OCI-LY3 (cell line): ENCODE measurements around the gene RAD23A.

ENCODE experiments used
- H2AFZ ChIP-seq: fragments of 200-600, 300-600 bp; shearing (Covaris generic); 2 replicates; pipeline ENCODE4 v1.6.0; 2014; ENCODE audit warnings: antibody characterized with exemption, low read depth, low read length
- H3K27ac ChIP-seq: fragments of 200-600, 300-600 bp; sonication (generic); 2 replicates; pipeline ENCODE4 v1.5.1; 2014; ENCODE audit warnings: mild to moderate bottlenecking, low read length, moderate library complexity, mixed read lengths
- H3K27me3 ChIP-seq: fragments of 200-600, 300-600 bp; sonication (generic); 2 replicates; pipeline ENCODE4 v1.6.1; 2014; ENCODE audit warnings: low read depth, low read length, mixed read lengths
- H3K36me3 ChIP-seq: fragments of 200-600, 300-600 bp; sonication (generic); replicated peaks from 2 replicates; pipeline ENCODE3; 2014; ENCODE audit warnings: low read depth, low read length, mixed read lengths
- H3K4me1 ChIP-seq: fragments of 300-600, 200-600 bp; sonication (generic); 2 replicates; pipeline ENCODE4 v1.6.1; 2014; ENCODE audit warnings: low read length, mixed read lengths
- H3K4me2 ChIP-seq: fragments of 200-600, 300-600 bp; sonication (generic); 2 replicates; pipeline ENCODE4 v1.6.1; 2014; ENCODE audit warnings: low read length, mixed read lengths
- H3K4me3 ChIP-seq: fragments of 300-600, 200-600 bp; sonication (generic); 2 replicates; pipeline ENCODE4 v1.5.1; 2014; ENCODE audit warnings: antibody characterized with exemption, mild to moderate bottlenecking, low read length, moderate library complexity
- H3K79me2 ChIP-seq: fragments of 300-600, 200-600 bp; shearing (Covaris generic); 2 replicates; pipeline ENCODE4 v1.6.1; 2014; ENCODE audit warnings: mild to moderate bottlenecking, low read length, mixed read lengths
- H3K9ac ChIP-seq: fragments of 300-600, 200-600 bp; shearing (Covaris generic); 2 replicates; pipeline ENCODE4 v1.6.0; 2014; ENCODE audit warnings: mild to moderate bottlenecking, low read length, moderate library complexity
- H3K9me3 ChIP-seq: fragments of 200-600, 300-600 bp; shearing (Covaris generic); 2 replicates; pipeline ENCODE4 v1.6.1; 2014; ENCODE audit warnings: low read length, mixed read lengths; ENCODE audit not compliant: insufficient read depth
- H4K20me1 ChIP-seq: fragments of 200-600, 300-600 bp; sonication (generic); 2 replicates; pipeline ENCODE4 v1.6.1; 2016; ENCODE audit warnings: low read length, mixed read lengths; ENCODE audit not compliant: insufficient read depth
- CTCF ChIP-seq: fragments of 200-600, 300-600 bp; sonication (generic); IDR thresholded peaks from 2 replicates; pipeline ENCODE4 v1.5.1; 2014; ENCODE audit warnings: antibody characterized with exemption, low read length, low read depth
- EZH2phosphoT487 ChIP-seq: fragments of 200-600 bp; shearing (Covaris generic); IDR thresholded peaks from 2 replicates; pipeline ENCODE4 v1.6.1; 2018; ENCODE audit warnings: antibody characterized with exemption, mixed run types, low read depth

RAD23A gene

DNA sequence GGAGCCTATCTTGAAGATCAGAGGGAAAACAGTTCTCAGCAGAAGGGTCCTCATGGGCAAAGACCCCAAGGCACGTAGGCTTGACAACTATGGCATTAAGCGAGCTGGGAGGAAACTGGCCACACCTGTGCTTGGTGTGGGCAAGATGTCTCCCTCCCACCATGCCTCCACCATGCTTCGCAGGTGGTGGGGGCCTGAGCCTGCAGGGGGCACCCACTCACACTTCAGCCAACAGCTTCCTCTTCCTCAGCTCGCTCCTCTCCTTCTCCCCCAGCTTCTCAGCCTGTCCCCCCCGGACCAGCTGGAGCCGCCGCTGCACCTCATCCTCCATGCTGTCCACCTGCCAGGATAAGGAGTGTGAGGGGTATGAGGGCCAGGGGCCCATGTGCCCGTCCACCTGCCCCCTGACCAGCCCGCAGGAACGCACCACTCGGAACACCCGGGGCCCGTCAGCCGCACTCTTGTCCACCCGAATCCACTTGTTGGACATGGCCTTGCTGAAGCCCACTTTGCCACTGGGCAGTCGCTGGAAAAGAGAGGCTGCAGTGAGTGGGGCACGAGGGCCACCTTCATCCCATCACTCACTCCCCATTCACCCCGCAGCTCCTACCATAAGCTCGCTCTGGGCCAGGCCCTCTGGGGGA lies 15.5 kb upstream of the RAD23A start:
- no peak overlapping the region for H2AFZ ChIP-seq
- no peak overlapping the region for H3K4me2 ChIP-seq
- H3K4me3 ChIP-seq: no peak overlapping the region
- H3K9ac ChIP-seq: no peak overlapping the region
- peaks cover 47% of the 10 kb centered on the region for H3K79me2 ChIP-seq
- peaks cover 18% of the 10 kb centered on the region for H3K4me1 ChIP-seq
- H4K20me1 ChIP-seq: peaks cover 12% of the 10 kb centered on the region; the same call in 1 of the 2 replicates
- no peak overlapping the region for H3K27ac ChIP-seq
- TF ChIP-seq CTCF (peak; percentile 16; the same call in 1 of the 2 replicates), EZH2phosphoT487 (no peak)
- H3K9me3 ChIP-seq: no peaks in the 10 kb centered on the region
- H3K27me3 ChIP-seq: no peaks in the 10 kb centered on the region
- H3K36me3 ChIP-seq: peaks cover 44% of the 10 kb centered on the region

DNA sequence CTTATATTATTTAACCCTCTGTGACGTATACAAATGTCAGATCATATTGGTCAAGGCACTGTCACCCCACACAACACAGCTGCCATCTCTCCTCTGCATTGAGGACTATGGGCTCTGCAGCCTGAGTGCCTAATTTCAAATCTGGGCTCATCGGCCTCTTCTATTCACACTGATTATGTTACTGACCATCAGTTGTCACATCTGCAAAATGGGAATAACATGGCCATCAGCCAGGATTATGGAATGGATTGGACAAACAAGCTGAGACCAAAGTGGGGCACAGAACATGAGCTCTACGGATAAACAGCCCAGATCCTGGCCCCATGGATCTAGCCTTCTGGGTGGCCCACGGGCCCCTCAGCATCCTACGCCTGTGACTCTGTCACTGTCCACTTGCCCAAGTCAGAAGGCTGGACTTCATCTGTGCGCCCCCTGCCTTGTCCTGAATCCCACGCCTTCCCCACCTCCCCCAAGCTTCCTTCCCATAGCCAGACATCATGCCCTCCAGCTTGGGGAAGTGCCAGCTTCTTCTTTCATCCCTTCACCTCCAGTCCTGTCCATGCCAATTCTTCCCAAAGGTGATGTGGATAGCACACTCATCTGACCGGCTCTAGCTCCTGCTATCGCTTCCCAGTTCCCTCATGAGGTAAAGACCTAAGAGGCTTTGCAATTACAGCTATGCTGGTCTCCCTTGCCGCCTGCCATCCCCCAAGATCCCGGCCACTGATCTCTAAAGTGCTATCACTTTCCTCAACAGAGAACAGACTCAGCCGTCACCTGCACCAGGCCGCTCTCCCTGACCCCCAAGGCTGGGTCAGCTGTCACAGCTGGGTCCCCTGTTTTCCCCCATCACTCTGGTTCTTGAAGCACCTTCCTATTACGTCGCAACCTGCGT lies 13.0 kb upstream of the RAD23A start:
- Histone ChIP-seq H3K4me1 (peaks cover 34% of the 10 kb centered on the region), H4K20me1 (peaks cover 12% of the 10 kb centered on the region; the same call in 1 of the 2 replicates), H3K9ac (peak overlapping the region; percentile 85), H3K27me3 (no peaks in the 10 kb centered on the region), H3K79me2 (peaks cover 44% of the 10 kb centered on the region), H3K4me3 (peak overlapping the region; percentile 84), H3K27ac (peak overlapping the region; percentile 53), H3K4me2 (peak overlapping the region; percentile 83), H3K9me3 (no peaks in the 10 kb centered on the region), H2AFZ (no peak overlapping the region), H3K36me3 (peaks cover 34% of the 10 kb centered on the region)
- TF ChIP-seq CTCF (no peak), EZH2phosphoT487 (no peak)

- H3K27me3 ChIP-seq: no peaks in the 10 kb centered on the region
- peaks cover 46% of the 10 kb centered on the region for H3K79me2 ChIP-seq
- peak within 1 kb of the TSS; percentile 53 for H3K27ac ChIP-seq
- peak within 1 kb of the TSS; percentile 85 for H3K9ac ChIP-seq
- TF ChIP-seq CTCF (no peak), EZH2phosphoT487 (no peak)
- peak within 1 kb of the TSS; percentile 80 for H2AFZ ChIP-seq
- H3K9me3 ChIP-seq: no peaks in the 10 kb centered on the region
- peak within 1 kb of the TSS; percentile 84 for H3K4me3 ChIP-seq
- peaks cover 37% of the 10 kb centered on the region for H3K4me1 ChIP-seq
- H3K4me2 ChIP-seq: peak within 1 kb of the TSS; percentile 83
- H3K36me3 ChIP-seq: peaks cover 27% of the 10 kb centered on the region
- peaks cover 12% of the 10 kb centered on the region; the same call in 1 of the 2 replicates for H4K20me1 ChIP-seq
Measured at GRCh38 chr19:12933287-12934072, 12.2 kb upstream of the RAD23A start, which contains the start of gene FARSA. Gene FARSA (minus strand): TSS chr19:12933711. CDS start chr19:12933696, 15 bp downstream.
